ENCODE data around the gene NUBPL.

DNA sequence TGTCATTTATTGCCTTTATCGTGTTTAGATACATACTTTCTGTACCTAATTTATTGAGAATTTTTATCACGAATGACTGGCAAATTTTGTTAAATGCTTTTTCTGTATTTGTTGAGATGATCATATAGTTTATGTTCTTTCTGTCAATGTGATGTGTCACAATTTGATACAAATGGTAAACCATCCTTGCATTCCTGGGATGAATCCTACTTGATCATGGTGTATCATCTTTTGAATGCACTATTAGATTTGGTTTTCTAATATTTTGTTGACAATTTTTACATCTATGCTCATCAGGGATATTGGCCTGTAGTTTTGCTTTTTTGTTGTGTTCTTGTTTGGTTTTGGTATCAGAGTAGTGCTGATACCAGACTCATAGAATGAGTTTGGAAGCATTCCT is 185.1 kb downstream of the NUBPL start:
- TF ChIP-seq, protein P1, sequence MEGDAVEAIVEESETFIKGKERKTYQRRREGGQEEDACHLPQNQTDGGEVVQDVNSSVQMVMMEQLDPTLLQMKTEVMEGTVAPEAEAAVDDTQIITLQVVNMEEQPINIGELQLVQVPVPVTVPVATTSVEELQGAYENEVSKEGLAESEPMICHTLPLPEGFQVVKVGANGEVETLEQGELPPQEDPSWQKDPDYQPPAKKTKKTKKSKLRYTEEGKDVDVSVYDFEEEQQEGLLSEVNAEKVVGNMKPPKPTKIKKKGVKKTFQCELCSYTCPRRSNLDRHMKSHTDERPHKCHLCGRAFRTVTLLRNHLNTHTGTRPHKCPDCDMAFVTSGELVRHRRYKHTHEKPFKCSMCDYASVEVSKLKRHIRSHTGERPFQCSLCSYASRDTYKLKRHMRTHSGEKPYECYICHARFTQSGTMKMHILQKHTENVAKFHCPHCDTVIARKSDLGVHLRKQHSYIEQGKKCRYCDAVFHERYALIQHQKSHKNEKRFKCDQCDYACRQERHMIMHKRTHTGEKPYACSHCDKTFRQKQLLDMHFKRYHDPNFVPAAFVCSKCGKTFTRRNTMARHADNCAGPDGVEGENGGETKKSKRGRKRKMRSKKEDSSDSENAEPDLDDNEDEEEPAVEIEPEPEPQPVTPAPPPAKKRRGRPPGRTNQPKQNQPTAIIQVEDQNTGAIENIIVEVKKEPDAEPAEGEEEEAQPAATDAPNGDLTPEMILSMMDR (IDR thresholded peaks at IDR 0.05): no peak
- TF ChIP-seq POLR2A (IDR thresholded peaks at IDR 0.05): no peak
